HG03135 (cell line): ENCODE results near the gene PTPRG.
"Not testable (repeated sequence)": the region's sequence is repeated elsewhere in the genome, so short reads cannot be mapped to it uniquely, and the experiment has no call there.

Experiments
- ATAC-seq: cut with Tn5 transposase; IDR thresholded peaks from one replicate; pipeline ENCODE4 v1.9.1; 2021; ENCODE audit warnings: mild to moderate bottlenecking, moderate library complexity; ENCODE audit not compliant: unreplicated experiment

PTPRG gene

GRCh38 chr3:61715886-61716527, 154.6 kb downstream of the PTPRG start:
- ATAC-seq, result no peak

GRCh38 chr3:61716693-61717092, 155.3 kb downstream of the PTPRG start:
- not testable (repeated sequence) for ATAC-seq

DNA sequence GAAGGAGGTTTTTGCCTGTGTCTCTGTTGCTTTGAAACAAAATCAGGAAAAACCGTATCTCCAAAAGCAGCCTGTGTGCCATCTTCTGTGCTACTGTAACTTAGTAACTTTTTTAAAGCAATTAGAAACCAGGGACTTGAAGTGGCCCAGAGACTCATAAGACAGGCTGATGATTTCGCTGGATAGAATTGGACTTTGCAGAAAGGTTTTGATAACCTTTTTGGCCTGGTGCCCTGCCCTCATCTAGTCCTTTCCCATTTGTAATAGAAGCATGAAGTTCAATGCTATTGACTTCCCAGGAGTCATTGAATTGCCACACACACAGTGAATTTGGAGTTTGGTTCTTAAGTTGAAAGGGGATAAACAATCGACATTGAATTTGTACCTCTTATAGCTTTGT, 157.2 kb downstream of the PTPRG start:
- no peak for ATAC-seq

GRCh38 chr3:61719278-61719977, 158.1 kb downstream of the PTPRG start:
- no peak for ATAC-seq

DNA sequence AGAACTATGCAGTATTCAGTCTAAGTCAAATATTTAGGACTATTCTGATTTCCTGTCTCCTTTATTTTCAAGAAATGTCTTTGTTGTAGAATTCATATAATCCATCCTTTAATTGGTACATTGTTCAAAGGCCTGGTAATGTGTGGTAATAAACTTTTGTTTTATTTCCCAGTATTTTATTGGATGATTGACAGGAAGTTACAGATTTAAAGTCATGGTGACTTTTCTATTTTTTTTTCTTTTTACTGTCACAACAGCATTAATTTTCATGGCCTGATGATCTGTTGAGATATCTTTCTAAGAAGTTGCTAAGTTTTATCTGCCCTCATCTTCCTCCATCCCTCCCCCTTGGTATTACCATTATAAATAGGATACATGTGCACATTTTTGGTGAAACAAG, 161.7 kb downstream of the PTPRG start:
- no peak for ATAC-seq

- peak; percentile 81 for ATAC-seq
Observed at GRCh38 chr3:61724183-61724582, 162.8 kb downstream of the PTPRG start.

- ATAC-seq, result no peak
Observed at GRCh38 chr3:61724801-61725200, 163.4 kb downstream of the PTPRG start.

DNA sequence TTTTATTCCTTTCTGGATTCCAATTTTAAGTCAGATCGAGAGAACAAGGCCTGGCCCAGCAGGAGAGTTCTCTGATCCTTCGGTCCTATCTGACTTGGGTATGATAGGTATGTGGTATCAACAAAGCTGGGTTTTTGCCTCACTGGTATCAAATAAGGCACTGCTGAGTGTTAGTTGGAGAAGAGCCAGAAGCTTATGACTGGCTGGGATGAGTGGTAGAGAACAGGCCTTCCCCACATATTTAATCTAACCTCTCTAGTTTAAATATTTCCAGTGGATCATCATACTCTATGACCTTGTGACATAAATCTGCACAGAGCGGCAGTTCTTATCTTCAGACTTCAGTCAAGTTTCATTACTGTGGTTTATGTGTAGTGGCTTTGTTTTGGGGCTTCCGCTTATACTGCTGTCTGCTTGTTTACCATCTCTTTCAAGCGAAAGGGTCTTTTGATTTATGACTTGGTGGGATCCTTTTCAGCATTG, 164.5 kb downstream of the PTPRG start:
- ATAC-seq, result no peak

DNA sequence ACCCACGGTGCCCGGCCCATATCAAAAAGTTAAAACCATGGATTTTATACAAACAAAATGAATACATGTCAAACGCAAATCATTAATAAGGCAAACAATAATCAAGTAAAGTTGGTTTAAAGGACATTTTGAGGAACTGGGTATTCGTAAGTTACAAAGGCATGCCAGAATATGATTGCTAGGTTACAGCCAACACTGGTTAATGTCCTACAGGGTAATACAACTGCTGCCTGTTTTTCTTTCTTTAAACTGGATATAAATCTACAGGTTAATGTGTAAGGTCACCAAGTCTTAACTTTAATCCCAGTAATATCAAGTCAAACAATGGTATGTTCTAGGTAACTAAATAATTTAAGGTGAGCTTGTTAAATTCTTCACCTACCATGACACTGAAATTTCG, 166.1 kb downstream of the PTPRG start:
- no peak for ATAC-seq

DNA sequence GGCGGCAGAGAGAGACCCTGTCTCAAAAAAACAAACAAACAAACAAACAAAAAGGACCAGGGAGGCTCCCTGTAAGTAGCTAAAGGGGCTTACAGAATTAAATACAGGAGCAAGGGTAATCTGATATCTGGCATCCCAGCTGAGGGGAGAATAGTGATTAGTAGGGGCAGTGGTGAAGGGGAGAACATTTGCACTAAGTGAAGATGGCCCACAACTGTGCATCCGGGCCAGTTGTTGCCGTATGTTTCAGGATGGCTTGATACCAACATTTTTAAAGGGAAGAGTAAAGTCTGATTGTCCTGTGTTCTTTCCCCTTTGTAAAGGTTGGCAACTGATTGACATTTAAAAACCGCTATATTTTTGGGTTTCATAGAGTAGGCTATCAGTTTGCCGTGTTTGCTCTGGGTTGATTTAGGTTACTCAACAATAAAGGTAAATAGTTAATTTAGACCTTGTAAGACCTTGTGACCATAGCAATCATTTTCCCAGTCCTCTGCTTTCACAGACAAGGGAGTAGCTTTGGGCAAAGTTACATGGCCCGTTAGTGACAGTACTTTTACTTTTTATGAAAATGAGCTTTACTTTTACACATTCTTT, 167.8 kb downstream of the PTPRG start:
- ATAC-seq, result no peak

GRCh38 chr3:61730056-61730455, 168.7 kb downstream of the PTPRG start:
- ATAC-seq, result no peak

- ATAC-seq, result no peak
Observed at GRCh38 chr3:61730577-61731231, 169.3 kb downstream of the PTPRG start.

DNA sequence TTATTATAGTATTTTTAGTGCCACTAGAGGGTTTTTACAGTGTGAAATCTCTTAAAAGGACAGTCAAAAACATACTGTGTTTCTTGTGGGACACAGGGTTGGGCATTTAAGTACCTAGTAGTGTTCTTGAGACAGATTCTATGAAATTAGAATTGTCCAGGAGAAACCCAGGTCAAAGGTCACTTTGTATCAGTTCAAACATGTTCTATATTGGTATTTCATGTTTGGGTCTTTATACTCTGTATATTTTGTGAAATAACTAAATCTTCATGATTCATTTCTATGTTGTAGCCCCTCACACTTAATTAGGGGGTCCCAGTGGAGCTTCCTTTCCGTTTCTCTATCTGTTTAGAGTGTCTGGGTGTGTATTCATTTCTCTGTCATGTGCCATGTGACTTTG, 171.6 kb downstream of the PTPRG start:
- no peak for ATAC-seq

DNA sequence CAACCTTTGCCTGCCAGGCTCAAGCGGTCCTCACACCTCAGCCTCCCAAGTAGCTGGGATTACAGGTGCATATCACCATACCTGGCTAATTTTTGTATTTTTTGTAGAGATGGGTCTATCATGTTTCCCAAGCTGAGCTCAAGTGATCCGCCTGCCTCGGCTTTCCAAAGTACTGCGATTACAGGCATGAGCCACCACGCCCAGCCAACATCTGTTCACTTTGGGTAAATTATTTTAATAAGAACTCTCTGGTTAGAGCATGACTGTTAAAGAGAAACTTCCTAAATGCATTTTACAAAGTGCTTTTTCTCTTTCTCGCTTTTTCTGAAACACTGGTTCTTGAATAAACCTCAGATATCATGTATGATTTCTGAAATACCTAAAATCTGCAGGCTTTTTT, 172.5 kb downstream of the PTPRG start:
- ATAC-seq, result no peak

DNA sequence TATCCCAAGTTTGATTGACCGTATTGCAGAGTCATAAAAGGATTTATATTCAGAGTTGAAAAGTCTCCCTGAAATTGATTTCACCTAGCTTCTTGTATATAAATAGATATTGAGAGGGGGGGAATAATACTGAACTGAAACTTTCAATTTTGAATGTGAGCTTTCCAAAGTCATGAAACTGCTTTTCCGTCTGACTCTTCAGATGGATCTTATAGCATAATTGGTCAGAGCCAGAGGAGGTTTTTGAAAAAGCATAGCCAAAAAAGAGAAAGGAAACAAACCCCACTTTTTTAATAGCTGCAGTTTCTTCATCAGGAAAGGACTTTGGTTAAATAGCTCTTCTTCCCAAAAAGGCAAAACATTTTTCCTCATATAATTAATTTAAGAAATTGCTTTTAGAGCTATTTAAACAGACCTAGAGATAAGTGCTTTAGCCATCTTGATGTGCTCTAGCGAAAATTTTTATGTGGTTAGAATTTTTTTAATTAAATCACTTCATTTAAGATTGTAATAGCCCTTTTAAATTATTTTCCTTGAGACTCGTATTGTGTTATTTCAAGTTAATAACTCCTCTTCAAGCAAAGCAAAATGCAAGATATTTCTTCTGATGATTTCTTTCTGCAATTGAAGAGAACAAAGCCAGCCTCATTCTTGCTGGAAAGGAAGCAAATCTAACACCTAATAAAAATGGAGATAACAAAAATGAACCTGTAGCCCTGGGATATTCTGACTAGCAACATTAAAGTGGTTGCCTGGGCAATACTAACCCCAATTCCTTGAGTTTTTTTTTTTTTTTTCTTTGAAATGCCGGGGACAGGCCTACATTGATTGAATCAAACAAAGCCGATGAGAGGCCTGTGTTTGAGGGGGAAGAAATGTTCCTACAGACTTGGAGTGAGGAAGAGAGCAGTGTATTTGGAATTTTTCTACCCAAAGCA, 173.6 kb downstream of the PTPRG start:
- no peak for ATAC-seq

- no peak for ATAC-seq
Observed at GRCh38 chr3:61736506-61736905, 175.1 kb downstream of the PTPRG start.

DNA sequence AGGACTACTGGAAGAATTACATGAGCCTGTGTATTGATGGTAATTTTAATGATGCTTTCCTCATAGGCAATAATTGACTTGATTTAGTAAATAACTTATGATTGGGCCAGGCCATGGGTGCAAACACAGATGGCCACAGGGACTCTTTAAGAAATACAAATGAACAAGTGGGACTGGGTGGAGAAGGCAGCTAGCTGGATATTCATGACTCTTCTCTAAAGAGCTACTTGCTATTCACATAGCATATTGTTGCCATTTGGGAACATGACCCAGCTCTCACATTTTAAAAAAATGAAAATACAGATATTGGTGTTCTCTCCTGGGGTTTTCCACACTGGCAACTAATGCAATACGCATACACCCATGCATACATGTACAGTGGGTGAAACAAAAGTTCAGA, 178.3 kb downstream of the PTPRG start:
- no peak for ATAC-seq

GRCh38 chr3:61740494-61740893, 179.1 kb downstream of the PTPRG start:
- no peak for ATAC-seq

DNA sequence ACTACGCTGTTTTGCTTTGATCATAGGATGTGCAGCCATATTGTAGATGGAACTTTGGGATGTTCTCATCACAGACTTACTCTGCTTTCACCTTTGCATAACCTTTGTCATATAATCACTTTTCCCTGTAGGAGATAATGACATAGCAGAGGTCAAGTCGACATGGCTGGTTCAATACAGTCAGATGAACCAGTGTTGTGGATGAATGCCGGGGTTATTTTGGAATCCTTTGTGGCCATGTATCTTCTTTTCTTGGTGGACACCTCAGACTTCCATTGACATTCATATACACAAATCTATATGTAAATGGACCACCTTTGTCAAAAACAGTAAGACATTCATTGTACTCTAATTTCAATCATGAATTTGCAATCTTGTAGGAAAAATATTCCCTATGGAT, 180.2 kb downstream of the PTPRG start:
- ATAC-seq, result no peak

DNA sequence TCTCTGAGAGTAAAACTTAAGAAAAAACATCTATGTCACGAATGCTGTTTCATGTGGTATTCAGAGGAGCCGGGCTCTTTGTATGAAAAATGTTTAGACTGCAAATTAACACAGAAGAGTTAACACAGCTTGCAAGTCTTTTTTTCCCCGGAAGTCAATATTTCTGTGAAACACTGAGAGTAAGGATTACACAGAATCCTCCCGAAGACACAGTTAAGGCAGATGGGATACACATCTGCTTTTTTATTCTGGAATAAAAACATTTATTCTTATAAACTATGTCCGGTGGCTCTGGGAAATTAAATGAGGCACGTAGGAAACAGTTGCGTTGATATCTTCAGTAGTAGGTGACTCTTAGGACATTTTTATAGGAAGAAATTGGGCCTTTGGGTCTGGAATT, 180.6 kb downstream of the PTPRG start:
- ATAC-seq, result no peak

DNA sequence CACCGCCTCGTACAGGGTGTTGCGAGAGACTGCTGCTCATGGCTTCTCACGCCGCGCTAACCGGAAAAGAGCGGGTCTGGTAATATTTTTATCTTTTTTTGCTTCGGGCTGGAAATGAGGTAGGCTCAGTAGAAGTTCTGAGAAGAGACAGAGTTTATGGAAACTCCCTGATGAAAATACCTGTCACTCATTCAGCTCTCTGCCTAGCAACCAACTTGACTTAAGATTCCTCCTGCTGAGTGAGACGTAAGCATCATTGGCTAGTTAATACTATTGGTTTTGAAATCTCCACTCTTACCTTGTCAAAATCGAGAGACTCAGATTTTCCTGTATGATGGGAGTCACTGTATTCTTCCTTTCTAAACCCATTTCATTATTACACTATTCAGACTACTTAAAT, 181.7 kb downstream of the PTPRG start:
- no peak for ATAC-seq
